Measurements from ENCODE around the gene HJV. TPM values are rescaled to one million over a fixed set of nuclear protein-coding genes. Genes with fewer than 3 reads are reported as not detected.
"Not testable (repeated sequence)": the region's sequence is repeated elsewhere in the genome, so short reads cannot be mapped to it uniquely, and the experiment has no call there.

Gene HJV
- total RNA-seq, 1 donor from 2014 or later, result not detected

- intact Hi-C loops (cut with DNase I); DNase-seq (ENCODE audit: low spot score); ATAC-seq: not testable (repeated sequence)
Observed at GRCh38 chr1:146025787-146026495, 4.4 kb upstream of the HJV start.

DNA sequence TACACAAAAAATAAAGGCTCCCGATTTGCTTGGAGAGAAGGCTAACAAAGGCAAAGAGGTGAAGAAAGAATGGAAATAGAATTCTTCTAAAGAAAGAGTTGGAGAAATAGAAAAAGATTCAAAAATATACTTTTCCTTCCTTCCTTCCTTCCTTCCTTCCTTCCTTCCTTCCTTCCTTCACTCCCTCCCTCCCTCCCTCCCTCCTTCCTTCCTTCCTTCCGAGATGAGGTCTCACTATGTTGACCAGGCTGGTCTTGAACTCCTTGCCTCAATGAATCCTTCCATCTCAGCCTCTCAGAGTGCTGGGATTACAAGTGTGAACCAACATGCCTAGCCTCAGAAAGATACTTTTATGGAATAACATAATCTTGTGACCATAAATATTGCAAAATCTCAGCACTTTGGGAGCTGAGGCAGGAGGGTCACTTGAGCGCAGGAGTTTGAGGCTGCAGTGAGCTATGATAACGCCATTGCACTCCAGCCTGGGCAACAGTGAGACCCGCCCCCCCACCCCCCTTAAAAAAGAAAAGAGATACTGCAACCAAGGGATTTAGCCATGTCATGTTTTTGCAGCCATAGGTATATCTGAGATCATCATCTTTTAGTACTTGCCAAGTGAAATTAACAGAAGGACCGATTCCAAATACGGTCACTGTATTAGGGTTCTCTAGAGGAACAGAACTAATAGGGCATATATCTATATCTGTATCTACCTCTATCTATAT lies 1.0 kb upstream of the HJV start:
- DNase-seq (ENCODE audit: low spot score) (no peak), ATAC-seq (no peak)
- intact Hi-C loops (cut with DNase I), result no loop called here

DNA sequence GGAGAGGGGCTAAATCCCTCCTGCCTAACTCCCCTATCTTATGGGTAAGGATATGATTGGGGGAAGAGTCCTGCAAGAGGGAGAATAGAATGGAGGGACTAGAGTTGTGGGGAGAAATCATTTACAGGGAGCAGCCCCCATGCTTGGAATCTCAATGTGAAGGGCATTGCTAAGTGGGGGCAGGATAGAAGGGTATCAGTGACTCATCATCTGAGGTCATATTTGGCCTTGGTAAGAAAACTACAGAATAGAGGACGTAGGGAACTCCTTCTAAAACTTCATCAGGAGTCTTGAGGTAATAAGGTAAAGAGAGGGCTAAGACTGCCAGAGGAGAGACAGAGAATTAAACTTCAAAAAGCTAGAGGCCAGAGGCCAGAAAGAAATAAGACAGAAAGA lies 487 bp downstream of the HJV start:
- no peak for ATAC-seq

DNA sequence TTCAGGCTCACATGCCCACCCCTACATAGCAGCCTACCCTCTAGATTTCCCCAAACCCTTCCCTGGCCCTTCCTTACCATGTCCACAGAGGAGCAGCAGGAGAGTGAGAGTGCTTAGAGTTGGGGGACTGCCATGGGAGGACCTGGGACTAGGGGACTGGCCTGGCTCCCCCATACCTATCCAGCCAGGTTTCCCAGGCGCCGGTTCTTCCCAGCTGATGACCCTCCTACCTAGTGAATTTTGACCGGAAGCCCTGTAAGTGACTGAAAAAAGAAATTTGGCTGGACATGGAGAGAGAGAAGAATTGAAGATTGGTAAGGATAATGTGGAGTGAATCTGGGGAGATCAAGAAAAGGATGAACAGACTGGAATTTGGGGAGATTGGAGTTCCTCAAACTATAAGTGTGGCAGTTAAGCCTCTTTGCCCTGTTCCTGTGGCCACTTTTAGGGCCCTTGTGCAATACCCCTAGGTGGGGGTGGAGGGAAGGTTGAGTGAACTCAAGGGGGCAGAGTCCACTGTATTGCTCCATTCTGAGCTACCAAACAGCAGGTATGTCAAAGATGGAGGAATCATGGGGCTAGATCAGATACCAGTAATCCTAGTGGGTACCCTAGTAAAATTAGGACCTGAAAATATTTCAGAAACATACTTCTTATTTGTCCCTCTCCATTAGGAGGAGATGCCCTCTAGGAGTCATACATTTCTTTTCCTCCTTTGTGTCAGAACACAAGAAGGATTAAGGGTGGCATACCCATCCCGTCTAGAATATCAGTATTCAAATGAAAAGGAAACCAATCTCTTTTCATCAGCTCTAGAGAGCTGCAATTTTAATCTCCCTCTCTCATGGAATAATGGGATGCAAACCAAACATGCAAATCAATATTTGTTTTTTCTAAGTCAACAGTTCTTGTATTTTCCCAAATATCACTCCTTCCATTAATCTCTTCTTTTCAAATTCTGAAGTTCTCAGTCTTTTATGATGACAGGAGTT lies 1.2 kb downstream of the HJV start:
- intact Hi-C loops (cut with DNase I), result no loop called here
- DNase-seq (ENCODE audit: low spot score) (no peak), ATAC-seq (no peak)

More for the DNA sequence above, 487 bp downstream of the HJV start:
- intact Hi-C loops (cut with DNase I), result no loop called here
- DNase-seq (ENCODE audit: low spot score), result no peak

GRCh38 chr1:146019231-146020057 lies 2.1 kb downstream of the HJV start:
- intact Hi-C loops (cut with DNase I), result no loop called here
- ATAC-seq (peak; percentile 64), DNase-seq (ENCODE audit: low spot score) (peak; percentile 58)

GRCh38 chr1:146016891-146017290 lies 4.6 kb downstream of the HJV start:
- no peak for ATAC-seq
- no peak for DNase-seq (ENCODE audit: low spot score)
- intact Hi-C loops (cut with DNase I), result no loop called here

- intact Hi-C loops (cut with DNase I), result loop anchor here (2.0 kb wide), 1 partner anchor 37 kb away; no protein-coding TSS in a partner anchor
- DNase-seq (ENCODE audit: low spot score) (no peak), ATAC-seq (no peak)
Observed at GRCh38 chr1:146013559-146013922, 8.0 kb downstream of the HJV start.

DNA sequence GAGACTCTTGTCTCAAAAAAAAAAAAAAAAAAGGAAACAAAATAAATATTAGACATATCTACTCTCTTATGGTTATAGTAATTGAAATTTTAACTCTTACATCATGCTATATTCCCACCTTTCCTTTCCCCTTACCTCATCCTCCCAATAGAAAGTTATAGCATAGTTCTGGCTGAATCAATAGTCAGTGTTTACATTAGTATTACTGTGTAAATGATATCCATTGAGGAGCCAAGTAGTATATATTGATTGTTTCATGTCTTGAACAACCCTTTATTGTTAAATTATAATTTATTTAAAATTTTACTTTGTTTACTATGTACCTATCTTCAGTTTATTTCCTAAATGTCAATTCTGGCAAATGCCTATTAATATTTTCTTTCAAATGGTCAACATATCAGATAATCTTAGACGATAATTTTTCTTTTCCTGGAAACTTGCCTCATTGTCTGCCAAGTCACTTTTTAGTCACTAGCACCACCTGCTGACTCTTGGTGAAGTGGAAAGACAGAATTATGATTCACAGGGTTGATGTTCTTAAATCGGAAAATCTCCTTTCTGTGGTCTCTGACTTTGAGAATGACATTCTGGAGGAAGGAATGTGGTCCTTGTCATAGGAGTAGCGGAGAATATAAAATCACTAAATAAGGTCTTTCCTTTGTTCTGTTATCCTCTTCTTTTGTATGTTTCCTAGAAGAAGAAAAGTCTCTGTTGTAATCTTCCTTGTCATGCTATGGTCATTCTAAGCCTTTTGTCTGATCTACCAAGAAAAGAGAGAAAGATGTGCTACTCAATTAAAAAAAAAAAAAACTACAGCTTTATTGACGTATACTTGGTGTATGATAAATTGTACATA lies 8.6 kb downstream of the HJV start:
- DNase-seq (ENCODE audit: low spot score) (no peak), ATAC-seq (peak; percentile 73)
- intact Hi-C loops (cut with DNase I), result loop anchor here (2.0 kb wide), 1 partner anchor 36 kb away; no protein-coding TSS in a partner anchor

DNA sequence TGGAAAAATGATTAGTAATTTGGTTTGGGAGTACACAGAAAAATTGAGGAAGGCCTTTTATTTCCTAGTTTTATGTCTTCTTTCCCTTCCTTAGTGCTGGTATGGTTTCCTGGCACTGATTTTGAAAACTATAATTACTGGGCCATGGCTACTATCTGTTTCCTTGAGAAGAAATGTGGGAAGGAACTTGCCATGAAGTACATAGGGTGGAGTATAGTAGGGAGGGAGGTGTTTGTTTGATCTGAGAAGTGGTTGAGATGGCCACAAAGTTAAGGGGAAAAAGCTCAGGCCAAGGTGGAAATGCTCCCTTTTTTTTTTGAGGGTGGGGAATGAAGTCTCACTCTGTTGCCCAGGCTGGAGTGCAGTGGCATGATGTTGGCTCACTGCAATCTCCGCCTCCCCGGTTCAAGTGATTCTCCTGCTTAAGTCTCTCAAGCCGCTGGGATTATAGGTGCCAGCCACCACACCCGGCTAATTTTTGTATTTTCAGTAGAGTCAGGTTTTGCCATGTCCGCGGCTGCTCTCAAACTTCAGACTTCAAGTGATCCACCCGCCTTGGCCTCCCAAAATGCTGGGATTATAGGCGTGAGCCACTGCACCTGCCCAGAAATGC lies 11.3 kb downstream of the HJV start:
- intact Hi-C loops (cut with DNase I), result no loop called here
- ATAC-seq (no peak), DNase-seq (ENCODE audit: low spot score) (no peak)

- ATAC-seq (peak; percentile 42), DNase-seq (ENCODE audit: low spot score) (no peak)
- intact Hi-C loops (cut with DNase I), result no loop called here
Observed at GRCh38 chr1:146007489-146008133, 13.9 kb downstream of the HJV start.

- intact Hi-C loops (cut with DNase I), result no loop called here
- no peak for DNase-seq (ENCODE audit: low spot score)
- ATAC-seq, result no peak
Observed at GRCh38 chr1:146001709-146002108, 19.8 kb downstream of the HJV start.

DNA sequence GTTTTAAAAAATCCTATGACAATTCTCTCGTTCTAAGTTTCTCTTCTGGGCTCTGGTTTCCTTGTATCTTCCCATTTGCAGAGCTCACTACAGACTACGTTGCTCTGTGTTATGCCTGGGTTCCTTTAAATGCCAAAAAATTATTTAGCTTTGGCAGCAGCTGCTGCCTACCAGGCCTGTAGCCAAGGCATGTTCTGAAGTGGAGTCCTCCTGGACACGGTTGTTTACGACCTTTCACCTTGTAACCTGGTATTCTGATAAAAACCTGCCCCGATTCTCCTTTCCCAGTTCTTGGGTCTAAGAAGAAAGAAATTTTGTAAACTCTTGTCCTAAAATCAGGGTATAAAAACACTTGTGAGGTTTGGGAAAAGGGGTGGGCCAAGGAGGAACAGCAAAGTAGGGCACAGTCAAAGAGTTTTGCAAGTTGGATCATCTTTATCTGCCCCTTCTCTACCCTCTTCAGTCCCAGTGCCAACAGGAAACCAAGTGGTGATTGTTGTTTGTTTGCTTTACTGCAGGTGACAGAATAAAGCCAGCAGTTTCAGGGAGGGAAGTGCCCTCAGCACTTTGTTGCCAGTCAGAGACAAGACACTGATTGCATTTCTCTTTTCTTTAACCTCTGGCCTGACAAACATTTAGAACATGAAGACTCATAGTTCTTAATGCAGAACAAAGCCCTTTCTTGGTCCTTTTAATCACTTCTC lies 22.1 kb downstream of the HJV start:
- peak; percentile 18 for ATAC-seq
- DNase-seq (ENCODE audit: low spot score), result no peak
- intact Hi-C loops (cut with DNase I), result no loop called here

DNA sequence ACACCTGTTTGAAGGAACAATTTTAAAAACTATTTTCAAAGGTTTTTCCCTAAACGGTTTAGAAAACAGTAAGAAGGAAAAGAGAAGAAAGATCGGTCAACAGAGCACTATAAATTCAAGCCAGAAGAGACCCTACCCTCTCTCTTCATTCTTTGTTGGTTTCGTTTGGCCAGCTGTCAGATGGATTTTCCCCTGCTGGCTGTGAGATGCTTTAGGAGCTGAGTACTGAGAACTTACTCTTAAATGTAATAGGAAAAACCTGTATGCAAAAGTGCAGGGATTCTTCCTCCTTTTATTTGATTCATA lies 23.9 kb downstream of the HJV start:
- ATAC-seq (no peak), DNase-seq (ENCODE audit: low spot score) (no peak)
- intact Hi-C loops (cut with DNase I), result no loop called here

- intact Hi-C loops (cut with DNase I), result no loop called here
- ATAC-seq, result peak; percentile 41
- DNase-seq (ENCODE audit: low spot score), result no peak
Observed at GRCh38 chr1:145997016-145997717, 24.4 kb downstream of the HJV start.

DNA sequence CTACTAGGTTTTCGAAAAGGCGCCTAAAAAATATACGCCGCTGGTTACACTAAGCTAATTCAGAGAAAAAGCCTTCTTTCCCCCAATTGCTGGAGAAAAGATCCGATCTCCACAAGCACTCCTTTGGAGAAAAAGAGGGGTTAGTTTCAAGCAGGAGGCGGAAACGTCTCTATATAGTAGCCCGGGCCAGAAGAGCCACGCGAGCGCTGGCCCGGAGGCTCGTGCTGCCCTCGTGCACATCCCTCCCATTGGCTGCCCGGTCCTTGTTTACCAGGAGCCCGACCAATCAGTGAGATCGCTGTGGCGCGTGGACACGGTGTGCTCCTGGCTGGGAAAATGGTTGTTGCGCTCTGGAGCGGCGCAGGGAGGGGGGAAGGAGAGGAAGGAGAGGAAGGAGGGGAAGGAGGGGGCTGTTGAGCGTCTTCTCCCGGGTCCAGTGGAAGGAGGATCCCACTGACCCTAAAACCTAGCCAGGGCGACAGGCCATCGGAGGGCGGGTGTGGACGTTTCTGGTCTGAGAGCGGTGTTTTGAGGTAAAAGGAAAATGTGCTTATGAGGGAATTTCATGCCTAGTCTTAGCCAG lies 25.0 kb downstream of the HJV start, which contains the start of gene TXNIP:
Gene TXNIP (minus strand): TSS at position 147 of the 583 bp plus-strand sequence. CDS start 313 bp downstream, outside the sequence.
- ATAC-seq (peak; percentile 95), DNase-seq (ENCODE audit: low spot score) (peak; percentile 99)
- intact Hi-C loops (cut with DNase I), result no loop called here

All from sciatic nerve (tissue), 2 donors.